Left kidney (tissue), 2 donors: ENCODE data around the gene DLG2. TPM values are rescaled to one million over a fixed set of nuclear protein-coding genes. Genes with fewer than 3 reads are reported as not detected.

Source experiments
- DNase-seq: peaks from one replicate; pipeline ENCODE4 v3.0.0-alpha.2; 2013
- polyA plus RNA-seq: library from polyadenylated mRNA; unstranded; fragments of 120-200 nt; gene quantifications from one replicate; pipeline ENCODE4 v1.2.1, GENCODE V29; 2013; ENCODE audit not compliant: insufficient read length

The DLG2 gene
- polyA plus RNA-seq, 1 donor: 13.4 TPM

DNA sequence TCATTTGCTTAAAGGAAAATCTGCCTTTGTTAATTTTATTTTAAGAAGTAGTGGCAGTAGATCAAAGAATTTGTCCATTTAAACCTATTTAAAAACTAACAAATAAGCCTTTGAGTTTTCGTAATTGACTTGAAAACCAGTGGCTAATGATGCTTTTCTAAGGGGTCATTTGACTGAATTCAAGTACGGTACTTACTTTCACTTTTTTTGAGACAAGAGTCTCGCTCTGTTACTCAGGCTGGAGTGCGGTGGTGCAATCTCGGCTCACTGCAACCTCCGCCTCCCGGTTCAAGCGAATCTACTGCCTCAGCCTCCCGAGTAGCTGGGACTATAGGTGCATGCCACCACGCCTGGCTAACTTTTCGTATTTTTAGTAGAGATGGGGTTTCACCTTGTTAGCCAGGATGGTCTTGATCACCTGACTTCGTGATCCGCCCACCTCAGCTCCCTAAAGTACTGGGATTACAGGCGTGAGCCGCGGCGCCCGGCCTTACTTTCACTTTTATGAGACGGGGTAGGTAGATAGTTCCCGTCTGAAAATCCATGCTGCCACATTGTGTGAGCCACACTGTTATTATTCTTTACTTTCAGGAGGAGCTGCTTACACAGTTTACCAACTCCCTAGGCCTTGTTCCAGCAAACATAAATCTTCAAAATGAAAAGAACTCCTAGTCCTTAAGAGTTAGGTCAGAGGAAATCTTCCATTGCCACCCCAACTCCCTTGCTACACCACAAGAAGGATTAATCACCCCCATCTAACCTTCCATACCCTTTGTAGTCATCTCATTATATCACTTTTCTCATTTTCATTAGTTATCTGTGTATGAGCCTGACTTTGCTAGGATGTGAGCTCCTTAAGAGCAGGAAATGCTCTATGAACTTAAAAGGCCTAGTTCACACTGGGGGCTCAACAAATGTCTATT, 1414.4 kb downstream of the DLG2 start:
- no peak for DNase-seq

DNA sequence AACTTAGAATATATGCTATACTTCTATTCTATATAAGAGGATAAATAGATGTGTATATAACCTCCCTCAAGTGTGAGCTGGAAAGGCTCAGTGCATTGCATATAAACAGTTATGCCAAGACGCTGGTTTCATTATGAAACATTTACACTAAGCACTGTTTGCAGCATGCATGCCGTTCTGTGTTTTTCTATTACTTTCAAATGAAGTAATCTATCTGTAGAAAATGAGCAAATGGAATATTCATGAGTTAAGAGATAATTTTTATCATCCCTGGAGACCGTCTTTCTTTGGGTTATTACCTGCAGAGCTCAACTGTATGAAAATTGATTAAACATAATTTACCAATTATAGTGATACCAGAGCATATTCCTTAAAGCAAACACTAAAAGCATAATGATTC, 1415.2 kb downstream of the DLG2 start:
- DNase-seq: no peak

DNA sequence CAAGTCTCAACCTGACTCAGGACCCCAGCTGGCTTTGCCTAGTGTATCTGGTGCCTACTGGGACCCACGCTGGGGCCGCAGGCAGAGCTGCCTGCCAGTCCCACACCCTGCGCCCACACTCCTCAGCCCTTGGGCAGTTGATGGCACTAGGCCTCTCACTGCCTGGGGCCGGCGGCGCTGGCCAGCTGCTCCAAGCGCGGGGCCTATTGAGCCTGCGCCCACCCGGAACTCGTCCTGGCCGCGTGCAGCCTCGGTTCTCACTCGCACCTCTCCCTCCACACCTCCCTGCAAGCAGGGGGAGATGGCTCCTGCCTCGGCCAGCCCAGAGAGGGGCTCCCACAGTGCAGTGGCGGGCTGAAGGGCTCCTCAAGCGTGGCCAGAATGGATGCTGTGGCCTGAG, 1432.4 kb downstream of the DLG2 start:
- no peak for DNase-seq

DNA sequence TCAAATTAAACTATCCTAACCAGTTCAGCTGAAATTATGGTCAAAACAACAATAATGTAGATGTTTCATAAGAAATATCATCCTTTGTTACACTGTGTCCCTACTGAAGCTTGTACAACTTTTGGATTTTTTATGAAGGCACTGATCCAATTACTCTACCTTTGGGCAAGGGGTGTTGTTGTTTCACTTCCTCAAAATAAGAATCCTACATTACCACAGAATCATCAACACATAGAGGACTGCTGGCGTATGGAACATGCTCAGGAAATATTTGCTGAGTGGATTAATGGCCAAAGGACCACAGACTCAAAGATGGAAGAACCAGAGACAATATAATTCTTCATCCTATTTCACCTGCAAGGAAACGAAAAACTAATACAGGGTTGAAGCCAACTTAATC, 1433.4 kb downstream of the DLG2 start:
- no peak for DNase-seq

DNA sequence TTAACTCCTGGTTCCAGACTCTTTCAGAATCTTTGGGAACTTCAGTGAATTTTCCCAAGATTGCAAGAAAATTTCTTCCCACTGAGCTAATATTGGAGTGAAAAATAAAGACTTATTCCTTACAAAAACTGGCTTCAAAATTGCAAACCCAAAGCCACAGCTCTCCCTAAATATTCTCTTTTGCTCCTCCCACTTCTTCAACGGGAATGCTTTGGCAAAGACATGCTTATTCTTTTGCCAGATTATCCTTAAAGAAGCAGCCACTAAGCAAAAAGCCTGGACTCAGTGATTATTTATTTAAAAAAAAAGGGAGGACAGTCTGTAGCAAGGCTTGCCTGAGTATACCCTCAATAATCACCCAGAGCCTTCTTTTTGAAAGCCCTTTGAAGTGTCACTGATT, 1438.6 kb downstream of the DLG2 start:
- no peak for DNase-seq

DNA sequence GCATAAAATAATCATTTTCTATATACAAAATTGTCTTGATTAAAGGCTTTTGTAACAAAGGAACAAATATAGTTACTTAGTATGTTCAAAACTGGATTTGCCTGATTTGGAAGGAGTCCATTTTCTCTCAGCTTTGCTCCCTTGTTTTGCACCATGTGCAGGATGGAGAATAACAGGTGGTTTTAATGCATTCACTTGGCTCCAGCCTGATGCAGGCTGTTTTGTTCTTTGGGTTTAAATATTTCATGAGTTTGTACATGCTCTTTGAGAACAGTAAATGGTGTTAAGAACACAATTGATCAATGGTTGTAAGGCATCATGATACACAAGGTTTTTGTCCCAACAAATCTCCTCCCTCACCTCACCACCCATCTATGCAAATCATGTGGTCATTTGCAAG, 1454.1 kb downstream of the DLG2 start:
- no peak for DNase-seq

DNA sequence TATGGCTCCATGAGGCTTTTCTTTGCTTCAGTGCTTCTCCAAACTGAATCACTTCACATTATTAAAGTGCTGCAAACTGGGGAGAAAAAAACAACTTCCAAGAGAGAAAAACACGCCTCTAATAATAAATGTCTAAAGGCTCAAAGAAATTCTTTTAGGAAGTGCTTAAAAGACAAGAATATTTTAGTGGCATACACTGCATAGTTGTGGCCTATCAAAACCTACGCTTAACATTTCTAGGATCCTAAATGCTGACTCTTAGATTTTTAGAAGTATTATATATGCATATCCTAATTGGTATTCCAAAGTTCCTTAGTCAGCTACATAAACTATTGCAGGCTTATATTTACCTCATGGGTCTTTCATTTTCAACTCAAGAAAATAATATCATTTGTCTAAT, 1462.0 kb downstream of the DLG2 start:
- no peak for DNase-seq

DNA sequence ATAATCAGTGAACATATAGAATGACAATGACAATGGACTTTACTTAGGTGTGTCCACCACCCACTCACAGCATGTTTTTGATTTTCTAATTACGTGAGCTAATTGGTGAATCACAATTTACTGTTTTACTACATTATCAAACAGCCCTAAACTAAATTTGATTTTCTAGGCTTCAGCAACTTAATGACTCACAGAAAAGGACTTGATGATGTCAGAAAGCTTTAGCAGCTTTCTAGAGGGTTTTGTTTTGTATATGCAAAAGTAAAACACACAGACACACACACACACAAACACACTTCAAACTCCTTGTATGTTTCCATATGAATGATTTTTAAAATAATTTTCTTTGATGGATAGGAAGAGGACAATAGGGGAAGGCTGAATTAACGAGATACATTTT, 1462.4 kb downstream of the DLG2 start:
- DNase-seq: no peak

DNA sequence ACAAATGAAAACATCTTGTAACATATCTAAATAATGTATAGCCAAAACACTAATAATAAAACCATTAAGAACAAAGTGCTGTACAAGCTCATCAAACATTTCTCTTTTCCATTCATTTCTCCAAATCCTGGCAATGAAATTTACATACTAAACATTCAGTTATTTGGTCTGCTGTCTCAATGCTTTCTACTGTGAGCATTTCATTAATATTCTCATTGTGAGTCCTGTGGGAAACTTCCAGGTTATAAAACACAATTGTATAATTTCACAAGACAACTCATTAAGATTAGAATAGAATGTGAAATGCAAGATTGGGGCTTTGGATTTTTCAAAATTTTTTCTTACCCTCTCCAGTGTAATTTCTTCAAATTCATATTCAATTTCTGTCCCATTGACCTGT, 1464.0 kb downstream of the DLG2 start:
- DNase-seq: no peak

DNA sequence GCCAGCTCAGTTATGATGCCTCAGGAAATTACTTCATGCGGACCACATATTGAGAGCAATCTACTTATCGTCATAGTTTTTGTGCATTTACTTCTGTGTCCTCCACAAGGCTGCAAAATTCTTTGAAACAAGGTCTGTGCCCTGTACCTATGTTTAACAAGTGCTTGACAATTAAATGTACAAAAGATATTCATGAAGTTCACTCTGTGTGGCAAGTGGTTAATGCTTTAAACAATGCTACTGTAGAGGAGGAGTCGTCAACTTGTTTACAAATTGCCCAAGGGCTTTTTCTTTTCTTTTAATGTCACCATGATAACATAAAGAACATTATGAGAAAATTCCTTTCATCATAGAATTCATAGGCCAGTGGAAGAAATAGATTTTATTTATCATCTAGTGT, 1469.5 kb downstream of the DLG2 start:
- DNase-seq: no peak

DNA sequence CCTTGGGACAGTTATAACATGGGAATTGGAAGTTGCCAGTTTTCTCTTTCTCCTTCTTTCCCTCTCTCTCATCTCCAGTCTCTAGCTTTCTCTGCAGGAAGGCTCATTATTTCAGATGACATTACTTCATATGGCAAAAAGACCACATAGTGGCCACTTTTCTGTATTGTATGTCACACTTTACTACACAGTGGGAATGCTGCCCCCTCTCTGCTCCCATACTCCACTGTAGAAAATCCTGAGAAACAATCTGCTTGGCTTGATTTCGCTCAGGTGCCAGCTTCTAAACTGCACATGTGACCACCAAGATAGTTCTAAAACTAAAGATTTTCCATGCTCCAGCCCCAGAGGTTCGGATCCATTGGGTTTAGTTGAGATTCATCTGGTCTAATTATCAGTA, 1480.3 kb downstream of the DLG2 start:
- DNase-seq: no peak

DNA sequence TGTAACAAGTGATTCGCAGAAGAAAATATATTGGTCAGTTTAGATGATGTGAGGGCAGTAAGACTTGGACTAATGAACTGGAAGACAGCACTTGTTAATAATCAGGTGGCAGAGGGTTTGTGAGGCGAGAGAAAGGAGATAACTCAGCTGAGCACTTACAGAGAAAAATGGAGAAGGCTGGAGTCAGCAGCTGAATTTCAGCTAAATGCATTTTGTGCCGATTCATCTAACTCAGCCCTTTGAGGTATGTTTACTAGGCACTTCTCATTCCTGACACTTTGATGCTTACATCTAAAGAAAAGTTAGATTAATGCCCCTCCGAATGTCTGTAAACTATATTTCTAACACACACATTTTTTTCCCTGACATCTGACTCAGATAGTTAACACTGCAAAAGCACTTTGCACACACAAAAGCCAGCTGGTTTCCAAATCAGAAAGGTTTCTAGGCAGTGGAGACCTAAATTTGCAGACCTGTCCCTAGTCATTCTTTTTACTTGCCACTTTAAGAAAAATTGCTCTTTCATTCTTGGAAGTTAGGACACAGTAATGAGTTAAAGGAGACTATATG, 1481.4 kb downstream of the DLG2 start:
- no peak for DNase-seq

DNA sequence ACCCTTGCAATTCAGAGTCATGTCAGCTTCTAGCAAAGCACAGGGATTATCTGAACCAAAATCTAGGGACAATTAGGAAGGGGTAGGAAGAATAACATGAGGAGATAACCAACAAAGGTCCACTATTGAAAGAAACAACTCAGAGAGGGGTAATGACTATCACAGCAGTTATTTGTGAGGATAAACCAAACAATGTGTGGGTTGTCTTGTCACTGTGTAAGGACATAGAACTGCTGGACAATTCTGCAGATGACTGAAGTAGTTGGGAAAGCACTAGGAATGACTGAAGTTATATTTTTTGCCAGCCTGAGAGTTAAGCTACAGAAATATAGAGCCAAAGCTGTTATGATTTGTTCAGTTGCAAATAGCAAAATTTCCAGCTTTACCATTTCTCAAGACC, 1482.6 kb downstream of the DLG2 start:
- no peak for DNase-seq

DNA sequence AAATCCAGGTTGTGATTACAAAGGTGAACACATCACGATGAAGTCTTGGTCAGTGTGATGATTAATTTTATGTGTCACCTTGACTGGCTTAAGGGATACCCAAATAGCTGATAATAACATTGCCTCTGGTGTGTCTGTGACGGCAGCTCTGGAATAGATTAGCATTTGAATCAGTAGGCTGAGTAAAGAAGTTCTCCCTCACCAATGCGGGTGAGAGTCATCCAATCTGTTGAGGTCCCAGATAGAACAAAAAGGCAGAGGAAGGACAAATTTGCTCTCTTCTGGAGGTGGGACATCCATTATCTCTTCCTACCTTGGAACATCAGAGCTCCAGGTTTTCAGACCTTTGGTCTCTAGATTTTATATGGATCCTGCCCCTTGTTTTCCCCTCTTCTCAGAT, 1484.7 kb downstream of the DLG2 start:
- no peak for DNase-seq

DNA sequence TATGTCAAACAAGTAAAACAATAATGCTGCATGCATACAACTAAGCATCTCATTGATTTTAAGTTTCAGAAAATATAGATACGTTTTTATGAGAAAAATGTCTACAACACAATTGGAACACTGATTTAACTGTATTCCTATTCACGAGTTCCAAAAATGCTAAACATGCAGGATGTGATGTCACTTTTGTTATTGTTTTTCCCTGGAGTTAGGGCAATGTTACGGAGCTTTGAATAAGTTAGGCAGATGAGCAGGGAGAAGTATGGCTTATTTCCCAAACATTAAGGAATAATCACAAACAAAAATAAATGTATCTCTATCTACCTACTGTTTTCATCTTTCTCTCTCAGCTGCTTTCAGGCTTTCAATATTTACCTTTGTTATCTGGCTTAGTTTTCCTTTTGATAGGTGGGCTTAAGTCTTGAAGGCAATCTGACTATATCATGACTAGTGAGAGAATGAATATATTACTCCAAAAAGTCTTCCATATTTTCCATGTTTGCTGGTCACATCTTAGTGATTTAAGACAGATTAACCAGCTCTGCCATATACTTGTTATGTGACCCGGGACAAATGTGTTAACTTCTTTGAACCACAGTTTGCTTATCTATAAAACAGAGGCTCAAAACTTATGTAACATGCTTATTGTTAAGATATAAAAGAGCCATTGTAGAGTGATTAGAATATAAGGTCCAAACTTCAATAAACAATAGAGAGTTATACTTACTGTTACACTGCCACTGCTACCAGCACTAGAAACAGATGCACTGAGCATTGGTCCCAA, 1486.6 kb downstream of the DLG2 start:
- DNase-seq: no peak

DNA sequence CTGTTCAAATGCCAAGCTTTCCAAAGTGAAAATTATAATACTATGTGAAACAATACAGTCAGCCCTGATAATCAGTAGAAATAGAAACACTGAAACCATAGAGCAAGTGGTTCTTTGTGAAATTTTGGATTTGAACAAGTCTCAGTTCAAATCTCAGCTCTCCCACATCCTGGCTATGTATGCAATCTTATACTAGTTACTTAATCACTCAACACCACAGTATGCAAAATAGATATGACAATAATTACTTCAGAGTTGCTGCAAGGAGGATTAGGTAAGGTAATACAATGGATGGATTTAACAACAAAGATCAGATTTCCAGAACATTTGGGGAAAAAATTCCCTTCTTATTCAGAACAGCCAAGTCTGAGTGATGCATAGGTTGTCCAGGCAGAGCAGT, 1489.2 kb downstream of the DLG2 start:
- DNase-seq: no peak

DNA sequence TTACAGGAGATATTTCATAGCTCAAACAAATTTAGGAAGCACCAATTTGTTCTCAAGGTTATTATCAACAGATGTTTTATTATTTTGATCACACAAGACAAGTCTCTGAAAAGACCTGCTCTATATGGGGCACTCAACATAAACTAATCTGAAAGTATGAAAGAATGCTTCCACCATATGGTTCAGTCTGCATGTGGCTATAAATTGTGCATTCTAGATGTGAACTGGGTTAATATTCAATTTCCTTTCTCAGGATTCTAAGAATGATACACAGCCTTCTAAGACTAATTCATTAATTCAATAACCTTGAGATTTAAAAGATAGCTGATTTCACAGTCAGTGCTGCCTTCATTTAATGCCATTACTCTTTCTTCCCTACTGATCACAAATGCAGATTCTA, 1489.6 kb downstream of the DLG2 start:
- DNase-seq: no peak

DNA sequence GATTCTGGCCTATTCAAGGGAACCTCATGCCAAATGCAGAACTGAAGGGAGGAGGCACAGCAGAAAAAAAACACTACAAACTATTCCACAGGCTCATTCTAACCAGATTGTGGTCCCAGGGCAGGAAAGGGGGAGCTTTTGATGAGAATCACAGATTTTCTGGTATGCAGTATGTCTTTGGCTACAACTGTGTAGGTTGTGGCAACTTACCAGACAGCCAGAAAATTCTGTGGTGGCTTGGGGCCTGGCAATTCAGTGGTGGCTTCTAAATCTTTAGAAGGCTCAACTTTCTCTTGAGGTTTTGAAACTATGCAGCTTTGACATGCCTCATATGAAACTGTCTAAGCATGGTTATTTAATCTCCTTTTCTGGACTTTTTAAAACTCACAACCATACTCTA, 1490.2 kb downstream of the DLG2 start:
- DNase-seq: no peak

DNA sequence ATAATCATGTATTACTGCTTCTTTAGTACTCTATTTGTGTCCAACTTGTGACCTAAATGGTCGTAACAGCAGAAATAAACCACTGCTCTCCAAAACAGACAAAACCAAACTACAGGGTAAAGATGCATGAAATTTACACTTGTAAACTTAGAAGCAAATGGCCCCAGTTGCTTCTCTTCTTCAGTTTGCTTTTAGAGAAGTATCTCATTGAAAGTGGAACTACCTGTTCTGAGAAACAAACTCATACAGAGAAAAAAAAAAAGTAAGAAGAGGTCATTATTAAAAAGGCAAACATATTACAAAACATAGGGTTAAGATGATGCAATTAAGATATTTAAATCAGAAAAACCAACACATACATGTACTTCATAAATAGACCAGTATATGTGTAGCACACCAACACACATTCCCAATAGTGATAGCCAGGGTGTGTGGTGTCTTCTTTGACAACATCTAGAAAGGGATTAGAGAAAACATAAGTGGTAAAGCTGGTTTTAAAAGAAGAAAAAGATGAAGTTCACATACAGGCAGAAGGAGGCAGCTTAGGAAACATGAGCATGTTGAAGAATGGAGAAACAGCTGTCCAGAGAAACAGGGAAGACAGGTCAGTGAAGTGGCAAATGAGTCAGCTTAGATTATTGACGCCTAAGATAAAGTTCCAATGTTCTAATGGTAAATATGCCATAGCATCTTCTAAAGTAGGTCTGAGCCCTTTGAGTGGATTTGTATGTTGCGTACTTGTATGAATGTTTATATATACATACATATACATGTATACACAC, 1496.3 kb downstream of the DLG2 start:
- DNase-seq: no peak

DNA sequence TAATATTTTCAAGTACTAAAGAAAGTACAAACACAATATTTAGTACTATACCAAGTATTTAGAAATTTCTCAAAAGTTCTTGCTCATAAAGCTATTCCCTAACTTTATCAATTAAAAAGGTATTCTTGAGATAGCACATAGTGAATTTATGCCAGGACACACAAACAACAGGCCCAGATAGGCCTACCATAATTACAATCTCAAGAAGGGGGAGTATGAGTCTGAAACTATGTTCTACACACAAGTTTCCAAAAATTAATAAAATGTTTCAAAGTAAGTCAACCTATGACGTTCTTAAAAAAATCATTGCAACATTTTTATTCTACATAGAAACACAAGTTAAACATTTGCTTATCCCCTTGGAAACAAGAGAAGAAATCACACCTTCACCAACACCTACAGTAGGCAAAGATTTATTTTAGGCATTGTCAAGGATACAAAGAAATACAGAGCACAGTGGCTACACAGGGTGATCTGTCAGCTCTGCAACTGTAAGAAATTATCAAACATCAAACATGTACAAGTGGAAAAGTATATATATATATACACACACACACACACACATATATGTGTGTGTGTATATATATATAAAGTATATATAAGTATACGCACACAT, 1497.1 kb downstream of the DLG2 start:
- DNase-seq: no peak

DNA sequence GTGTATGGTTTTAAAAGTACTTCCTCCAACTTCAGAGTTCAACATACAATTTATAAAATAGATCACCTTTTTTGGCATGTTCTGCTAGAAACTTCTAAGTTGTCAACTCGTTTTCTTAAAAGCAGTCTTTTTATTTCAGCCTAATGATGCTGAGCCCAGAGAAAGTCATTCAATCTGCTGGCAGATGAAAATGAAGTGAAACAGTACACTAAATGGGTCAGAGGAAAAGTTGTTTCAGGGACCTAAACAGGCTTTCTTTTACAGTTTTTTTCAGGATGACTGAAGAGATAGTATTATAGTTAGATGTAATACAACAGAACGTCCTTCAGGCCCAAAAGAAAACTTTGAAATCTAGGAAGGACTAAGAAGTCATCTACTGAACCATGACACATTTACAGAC, 1498.3 kb downstream of the DLG2 start:
- DNase-seq: peak; percentile 34

DNA sequence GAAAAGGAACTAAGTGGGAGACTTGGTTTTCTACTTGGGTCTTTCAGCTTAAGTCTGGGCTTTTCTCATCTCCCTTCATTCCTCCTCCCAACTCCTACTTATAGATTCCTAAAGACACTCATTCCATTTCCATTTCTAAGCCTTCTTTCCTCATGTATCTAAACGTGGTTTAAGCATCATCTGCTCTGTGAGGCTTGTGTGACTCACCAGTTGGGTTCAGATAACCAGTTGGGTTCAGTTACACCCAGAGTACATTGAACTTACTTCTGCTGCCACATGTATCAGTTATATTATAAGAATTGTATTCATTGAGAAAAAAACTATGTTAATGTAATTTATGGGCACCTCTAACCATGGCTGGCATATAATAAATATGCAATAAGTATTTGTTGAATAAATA, 1509.8 kb downstream of the DLG2 start:
- DNase-seq: no peak
